H1 (cell line): ENCODE results near the gene SMAD1. TPM values are rescaled to one million over a fixed set of nuclear protein-coding genes. Genes with fewer than 3 reads are reported as not detected.

ENCODE experiments used
- CEBPB ChIP-seq: IDR thresholded peaks from 2 replicates; pipeline ENCODE4 v1.6.1; 2012; ENCODE audit warnings: low read depth, low read length
- CTCF ChIP-seq, 3 experiments: IDR thresholded peaks; 1 replicate in 2 of 3; 2 replicates in 1 of 3; pipeline versions ENCODE4 v1.5.1 to v1.6.1; 2011; ENCODE audit warnings: low read length in 3 of 3, mild to moderate bottlenecking in 3 of 3, inconsistent platforms in 2 of 3, low read depth in 1 of 3, moderate library complexity in 1 of 3; ENCODE audit not compliant: insufficient read depth in 1 of 3; ENCODE audit errors: control extremely low read depth in 1 of 3
- E2F6 ChIP-seq: IDR thresholded peaks from 2 replicates; pipeline ENCODE4 v1.6.1; 2012; ENCODE audit warnings: inconsistent platforms
- EZH2 ChIP-seq: fragments of 200-600 bp; sonication (generic); IDR thresholded peaks from 2 replicates; pipeline ENCODE4 v1.7.1; 2012; ENCODE audit warnings: low read depth, mild to moderate bottlenecking, moderate library complexity, low read length, inconsistent platforms; ENCODE audit not compliant: severe bottlenecking
- FOSL1 ChIP-seq: IDR thresholded peaks from 2 replicates; pipeline ENCODE4 v1.6.1; 2011; ENCODE audit warnings: mild to moderate bottlenecking, low read depth, low read length, moderate library complexity; ENCODE audit not compliant: insufficient read depth
- SAP30 ChIP-seq: fragments of 300-600 bp; sonication (generic); IDR thresholded peaks from 2 replicates; pipeline ENCODE4 v1.7.1; 2012; ENCODE audit warnings: low read length, moderate library complexity, mild to moderate bottlenecking, inconsistent platforms; ENCODE audit not compliant: insufficient read depth, insufficient replicate concordance
- polyA plus RNA-seq, 7 experiments: library from polyadenylated mRNA; depleted of rRNA in 3 of 7; stranded (reverse) in 5 of 7; unstranded in 2 of 7; fragments of >200 nt in 5 of 7; fragments of 200-250 nt in 2 of 7; gene quantifications; 1 replicate in 5 of 7; 2 replicates in 1 of 7; 4 replicates in 1 of 7; pipeline versions ENCODE4 v1.2.1 to v1.2.3, GENCODE V29; 2011 to 2013; ENCODE audit warnings: missing spikeins in 2 of 7, mixed read lengths in 2 of 7
- total RNA-seq: library from RNA; stranded (reverse); fragmentation: NEBNext Ultra II Directional; extraction: Animal tissue kit (Norgen Biotek cat#: 25700); gene quantifications from 2 replicates; pipeline ENCODE4 v1.2.1, GENCODE V29; 2021

Gene SMAD1
- total and polyA plus RNA-seq, 2 of the 8 experiments (the other 6 are each of a cell fraction or from before 2014, with no cell fraction given) = 22.6 to 25.3 TPM

GRCh38 chr4:145494666-145495270 lies 13.1 kb downstream of the SMAD1 start (continued):
- TF ChIP-seq EZH2 (no peak), CEBPB (no peak), SAP30 (no peak), FOSL1 (no peak), E2F6 (no peak), CTCF (IDR thresholded peaks at IDR 0.05; ENCODE audit: control extremely low read depth in 1 of 3, insufficient read depth in 1 of 3, low read depth in 1 of 3, low read length in 3 of 3) (no peak)
